NCI-H524 treated with DMSO at 0.1 percent for 48 hours (cell line): ENCODE results near the gene MPPED2.

Experiments
- DNase-seq: peaks from one replicate; lab custom pipeline; 2025; lab: John Stamatoyannopoulos, UW

Gene MPPED2

GRCh38 chr11:30420233-30420787, 165.8 kb downstream of the MPPED2 start:
- no peak for DNase-seq

DNA sequence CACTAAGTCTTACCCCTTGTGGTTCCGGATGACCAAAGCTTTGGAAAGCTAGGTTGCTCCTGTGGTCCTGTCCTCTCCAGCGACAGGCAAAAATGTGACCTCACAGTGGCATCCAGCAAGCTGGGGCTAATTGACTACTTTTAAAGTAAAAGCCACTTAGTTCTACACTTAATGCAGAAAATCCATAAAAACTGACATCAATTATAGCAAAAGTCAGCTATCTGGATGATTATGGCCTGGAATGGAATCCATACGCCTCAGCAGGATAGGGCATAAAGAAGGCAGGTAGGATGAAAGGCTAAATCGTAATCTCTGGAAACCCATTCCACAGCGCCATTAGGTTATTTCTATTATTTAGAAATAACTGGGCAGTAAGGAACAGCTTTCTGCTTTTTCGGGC, 171.3 kb downstream of the MPPED2 start:
- no peak for DNase-seq

GRCh38 chr11:30414244-30414643, 171.9 kb downstream of the MPPED2 start:
- DNase-seq: no peak

- no peak for DNase-seq
Measured at GRCh38 chr11:30412509-30412908, 173.6 kb downstream of the MPPED2 start.

- DNase-seq: no peak
Measured at GRCh38 chr11:30411383-30411782, 174.8 kb downstream of the MPPED2 start.

GRCh38 chr11:30406978-30407762, 179.0 kb downstream of the MPPED2 start:
- DNase-seq: no peak

GRCh38 chr11:30405385-30405784, 180.8 kb downstream of the MPPED2 start:
- DNase-seq: no peak

GRCh38 chr11:30404136-30404535, 182.0 kb downstream of the MPPED2 start:
- DNase-seq: no peak

DNA sequence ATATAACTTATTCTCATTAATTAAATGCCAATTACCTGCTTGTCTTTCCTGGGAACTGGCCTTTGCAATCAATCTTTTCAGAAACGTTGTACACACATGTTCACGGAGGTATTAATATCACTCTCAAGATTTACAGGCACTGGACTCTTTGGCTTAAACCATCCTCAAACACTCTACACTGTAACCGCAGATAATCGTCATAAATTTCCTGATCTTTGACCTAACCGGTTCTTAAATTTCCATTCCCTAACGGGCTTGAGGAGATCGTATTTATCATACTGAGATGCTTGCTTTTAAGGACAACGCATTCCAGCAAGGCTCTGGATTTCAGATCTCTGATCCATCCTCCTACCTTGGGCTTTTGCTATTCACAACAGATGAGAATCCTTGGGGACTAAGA, 190.4 kb downstream of the MPPED2 start:
- DNase-seq: peak; percentile 23

- no peak for DNase-seq
Measured at GRCh38 chr11:30393012-30393411, 193.1 kb downstream of the MPPED2 start.

GRCh38 chr11:30392221-30392784, 193.8 kb downstream of the MPPED2 start:
- DNase-seq: peak; percentile 22

GRCh38 chr11:30388957-30389356, 197.2 kb downstream of the MPPED2 start:
- DNase-seq: no peak

- DNase-seq: peak; percentile 99
Measured at GRCh38 chr11:30387891-30388861, 198.0 kb downstream of the MPPED2 start.

- DNase-seq: no peak
Measured at GRCh38 chr11:30381879-30382278, 204.3 kb downstream of the MPPED2 start.

GRCh38 chr11:30380846-30381245, 205.3 kb downstream of the MPPED2 start:
- DNase-seq: no peak

- no peak for DNase-seq
Measured at GRCh38 chr11:30377347-30377746, 208.8 kb downstream of the MPPED2 start.

DNA sequence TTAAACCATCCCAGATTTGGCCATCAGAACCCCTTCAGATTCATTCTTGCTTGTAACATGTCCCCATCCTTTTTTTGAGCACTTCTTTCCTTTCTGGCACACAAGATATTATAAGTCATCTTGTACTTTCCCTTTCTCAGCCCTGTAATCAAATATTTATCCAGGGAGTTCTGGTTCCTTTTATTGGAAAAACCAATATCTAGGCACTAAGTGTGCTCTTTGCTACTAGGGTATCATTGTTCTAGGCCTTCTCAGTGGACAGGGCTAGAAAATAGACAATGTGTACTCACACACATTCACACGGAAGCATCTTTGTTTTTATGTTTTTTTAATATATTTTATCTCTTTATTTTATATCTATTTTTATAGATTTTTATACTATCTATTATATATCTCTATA, 216.0 kb downstream of the MPPED2 start:
- DNase-seq: no peak

DNA sequence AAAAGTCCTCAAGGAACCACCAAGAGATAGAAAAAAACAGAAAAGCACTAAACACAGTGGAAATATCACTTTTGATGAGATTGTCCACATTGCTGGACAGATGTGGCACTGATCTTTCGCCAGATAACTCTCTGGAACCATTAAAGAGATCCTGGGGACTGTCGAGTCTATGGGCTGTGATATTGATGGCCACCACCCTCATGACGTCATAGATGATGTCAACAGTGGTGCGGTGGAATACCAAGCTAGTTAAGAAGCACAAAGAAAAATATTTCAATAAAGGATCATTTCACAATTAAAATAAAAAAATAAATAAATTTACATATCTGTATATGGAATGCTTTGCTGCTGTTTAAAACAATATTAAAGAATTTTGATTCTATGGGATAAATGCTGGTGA, 217.8 kb downstream of the MPPED2 start:
- DNase-seq: no peak

DNA sequence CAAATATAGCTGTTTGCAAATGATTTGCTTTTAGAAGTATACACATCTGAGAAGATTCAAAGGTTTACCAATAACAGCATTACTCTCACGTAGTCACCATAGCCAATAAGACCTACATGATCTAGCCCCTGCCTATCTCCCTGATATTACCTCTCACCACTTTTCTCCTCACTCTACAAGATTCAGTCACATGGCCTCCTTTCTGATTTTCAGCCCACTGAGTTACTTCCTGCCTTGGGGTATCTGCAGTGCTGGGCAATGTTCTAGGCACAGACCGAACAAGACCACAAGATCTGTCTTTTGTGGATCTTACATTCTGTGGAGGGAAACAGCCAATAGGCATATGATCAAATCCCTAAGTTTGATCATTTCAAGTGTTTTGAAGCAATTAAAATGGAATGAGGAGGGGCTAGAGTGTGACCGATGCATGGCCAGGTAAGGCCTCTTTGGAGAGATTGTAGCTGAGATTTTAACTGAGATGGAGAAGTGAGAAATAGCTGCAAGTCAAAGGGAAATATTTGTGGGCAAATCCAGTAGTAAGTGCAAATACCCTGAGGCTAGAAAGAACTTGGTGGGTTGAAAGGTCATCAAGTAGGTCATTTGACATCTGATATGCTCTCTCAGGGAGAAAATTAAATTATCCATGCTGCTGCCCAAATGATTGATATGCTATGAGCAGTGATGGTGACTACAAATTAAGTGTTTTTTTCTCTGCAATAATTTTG, 220.2 kb downstream of the MPPED2 start:
- DNase-seq: no peak

- no peak for DNase-seq
Measured at GRCh38 chr11:30364837-30365482, 221.2 kb downstream of the MPPED2 start.
